BJ (cell line): ENCODE results near the gene ACBD5. TPM values are rescaled to one million over a fixed set of nuclear protein-coding genes. Genes with fewer than 3 reads are reported as not detected.

Experiments used
- CTCF ChIA-PET: fragments of 350-600 bp; formaldehyde crosslinking; extraction: SDS; loops from one replicate; lab custom pipeline; 2021; ENCODE audit warnings: antibody characterized with exemption, inconsistent platforms; lab: Yijun Ruan, JAX
- POLR2A ChIA-PET: fragments of 300-600 bp; sonication (Branson Sonifier 250); formaldehyde crosslinking; extraction: SDS; loops from one replicate; lab custom pipeline; 2021; ENCODE audit warnings: antibody characterized with exemption; lab: Charles Lee
- DNase-seq: peaks from one replicate; pipeline ENCODE4 v3.0.0-alpha.2; 2011; ENCODE audit warnings: low read depth
- H3K27me3 ChIP-seq: 2 replicates; pipeline ENCODE4 v1.6.0; 2011; ENCODE audit warnings: low read length; ENCODE audit not compliant: control insufficient read depth, insufficient read depth
- H3K36me3 ChIP-seq: 2 replicates; pipeline ENCODE4 v1.5.1; 2011; ENCODE audit warnings: low read length; ENCODE audit not compliant: control insufficient read depth, insufficient read depth
- H3K4me3 ChIP-seq: 2 replicates; pipeline ENCODE4 v1.5.1; 2011; ENCODE audit warnings: low read depth, mild to moderate bottlenecking, control low read depth, low read length
- CTCF ChIP-seq: IDR thresholded peaks from 2 replicates; pipeline ENCODE4 v1.5.1; 2011; ENCODE audit warnings: low read depth, mild to moderate bottlenecking, control low read depth, inconsistent platforms, low read length, moderate library complexity; ENCODE audit not compliant: insufficient read depth
- polyA plus RNA-seq: library from polyadenylated mRNA; depleted of rRNA; stranded (reverse); fragments of >200 nt; gene quantifications from 2 replicates; pipeline ENCODE4 v1.2.3, GENCODE V29; 2011

Gene ACBD5
- polyA plus RNA-seq, 1 experiment, result 7.8 TPM

DNA sequence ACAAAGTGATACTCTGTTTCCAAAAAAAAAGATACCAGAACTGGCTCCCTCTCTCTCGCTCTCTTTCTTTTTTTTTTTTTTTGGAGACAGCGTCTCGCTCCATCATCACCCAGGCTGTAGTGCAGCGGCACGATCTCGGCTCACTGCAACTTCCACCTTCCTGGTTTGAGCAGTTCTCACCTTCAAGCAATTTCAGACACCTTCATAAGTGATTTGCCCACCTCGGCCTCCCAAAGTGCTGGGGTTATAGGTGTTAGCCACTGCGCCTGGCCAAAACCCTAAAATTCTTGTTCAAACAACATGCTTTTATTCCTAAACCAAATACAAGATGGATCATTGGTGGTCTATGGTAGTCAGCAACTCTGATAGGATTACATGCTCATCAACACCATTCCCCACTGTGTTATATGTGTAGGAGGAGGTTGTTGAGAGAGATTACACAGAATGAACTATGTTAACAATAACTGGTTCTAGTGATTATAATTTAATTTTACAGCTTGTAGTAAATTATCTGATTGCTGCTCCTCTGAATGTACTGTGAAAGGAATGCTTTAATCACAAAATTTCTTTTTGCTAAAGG, 15.5 kb downstream of the ACBD5 start:
- H3K36me3 ChIP-seq, result peaks cover 3% of the 10 kb centered on the region; the same call in 1 of the 2 replicates
- CTCF ChIA-PET, result interaction anchor here (1.5 to 2.5 kb wide), 3 partner anchors 15 to 135 kb away, joined by 3 to 10 read pairs (median 8); partner anchors contain the start of gene ACBD5
- POLR2A ChIA-PET, result no interaction called here

GRCh38 chr10:27223964-27224363, 16.6 kb downstream of the ACBD5 start:
- POLR2A ChIA-PET, result no interaction called here
- peak; percentile 63 for TF ChIP-seq CTCF
- CTCF ChIA-PET, result interaction anchor here (0.6 to 2.5 kb wide), 17 partner anchors 10 to 137 kb away, joined by 3 to 10 read pairs (median 3); partner anchors contain the start of gene ACBD5
- DNase-seq, result no peak
- no peaks in the 10 kb centered on the region for H3K27me3 ChIP-seq
- H3K36me3 ChIP-seq, result peaks cover 4% of the 10 kb centered on the region
- no peak overlapping the region for H3K4me3 ChIP-seq

More for the DNA sequence above, 15.5 kb downstream of the ACBD5 start:
- no peak for TF ChIP-seq CTCF
- DNase-seq, result no peak
- H3K27me3 ChIP-seq, result no peaks in the 10 kb centered on the region
- H3K4me3 ChIP-seq, result no peak overlapping the region

- ChIA-PET CTCF (interaction anchor here (0.6 to 1.6 kb wide), 3 partner anchors 16 to 137 kb away, joined by 3 to 5 read pairs (median 3); no protein-coding TSS in a partner anchor), POLR2A (no interaction called here)
- Histone ChIP-seq H3K36me3 (peaks cover 6% of the 10 kb centered on the region), H3K4me3 (no peak overlapping the region), H3K27me3 (no peaks in the 10 kb centered on the region)
- no peak for DNase-seq
- no peak for TF ChIP-seq CTCF
Measured at GRCh38 chr10:27207350-27207749, 33.2 kb downstream of the ACBD5 start.

- ChIA-PET CTCF (no interaction called here), POLR2A (no interaction called here)
- DNase-seq, result no peak
- H3K4me3 ChIP-seq, result no peak overlapping the region
- no peak for TF ChIP-seq CTCF
- H3K27me3 ChIP-seq, result no peaks in the 10 kb centered on the region
- peaks cover 3% of the 10 kb centered on the region for H3K36me3 ChIP-seq
Measured at GRCh38 chr10:27203806-27204205, 36.8 kb downstream of the ACBD5 start.

GRCh38 chr10:27197980-27198620, 42.5 kb downstream of the ACBD5 start:
- no peak for TF ChIP-seq CTCF
- Histone ChIP-seq H3K27me3 (no peaks in the 10 kb centered on the region), H3K36me3 (no peaks in the 10 kb centered on the region), H3K4me3 (no peak overlapping the region)
- CTCF ChIA-PET, result interaction anchor here (1.2 kb wide), 1 partner anchor 26 kb away, joined by 3 read pairs; no protein-coding TSS in a partner anchor
- DNase-seq, result no peak
- POLR2A ChIA-PET, result no interaction called here
